ENCODE data around the gene MFF. TPM values are rescaled to one million over a fixed set of nuclear protein-coding genes. Genes with fewer than 3 reads are reported as not detected.

The MFF gene, protein sequence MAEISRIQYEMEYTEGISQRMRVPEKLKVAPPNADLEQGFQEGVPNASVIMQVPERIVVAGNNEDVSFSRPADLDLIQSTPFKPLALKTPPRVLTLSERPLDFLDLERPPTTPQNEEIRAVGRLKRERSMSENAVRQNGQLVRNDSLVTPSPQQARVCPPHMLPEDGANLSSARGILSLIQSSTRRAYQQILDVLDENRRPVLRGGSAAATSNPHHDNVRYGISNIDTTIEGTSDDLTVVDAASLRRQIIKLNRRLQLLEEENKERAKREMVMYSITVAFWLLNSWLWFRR
- total RNA-seq, result 61.3 and 110 TPM in 2 replicates

- peak; percentile 84 for DNase-seq (ENCODE audit: low read depth)
These were observed at the start of gene MFF for GRCh38 chr2:227324995-227325838. TSS of gene MFF (plus strand) at chr2:227325251. CDS start at chr2:227330666, 5,415 bp downstream.

GRCh38 chr2:227280895-227281294 is 44.2 kb upstream of the MFF start:
- DNase-seq (ENCODE audit: low read depth), result peak; percentile 6

DNA sequence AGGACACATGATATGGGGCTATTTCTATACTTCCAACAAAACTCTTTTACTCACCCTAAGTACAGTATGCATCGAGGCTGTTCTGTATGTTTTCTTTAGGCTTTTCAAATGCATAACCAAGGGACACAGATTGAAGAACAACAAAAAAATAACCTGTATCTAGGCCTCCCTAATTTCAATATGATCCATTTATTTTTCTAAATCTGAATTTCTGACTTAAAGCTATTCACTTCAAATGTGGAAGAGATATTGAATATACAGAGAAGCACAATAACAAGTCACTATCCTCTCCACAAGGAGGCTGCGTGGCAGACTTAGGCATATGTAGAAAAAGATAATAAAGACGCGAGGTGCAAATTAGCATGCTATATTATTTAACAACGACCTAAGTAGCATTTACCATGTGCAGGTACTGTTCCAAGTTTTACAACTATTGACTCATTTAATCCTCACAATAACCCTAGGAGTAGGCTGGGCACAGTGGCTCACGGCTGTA is 39.3 kb upstream of the MFF start:
- no peak for DNase-seq (ENCODE audit: low read depth)

DNA sequence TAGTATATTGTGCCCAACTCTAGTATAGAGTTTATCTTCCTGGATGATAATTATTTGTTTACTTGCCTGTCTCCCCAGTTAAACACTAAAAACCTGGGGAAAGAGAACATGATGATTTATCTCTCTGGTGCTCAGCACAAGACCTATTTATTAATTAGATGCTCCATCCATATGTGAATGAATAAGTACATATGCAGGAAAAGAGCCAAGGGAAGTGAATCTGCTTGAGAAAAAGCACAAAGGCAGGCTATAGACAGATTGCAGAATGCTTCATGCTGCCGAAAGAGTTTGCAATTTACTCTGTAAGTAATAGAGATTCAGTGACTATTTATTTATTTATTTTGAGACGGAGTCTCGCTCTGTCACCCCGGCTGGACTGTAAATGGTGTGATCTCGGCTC is 37.3 kb upstream of the MFF start:
- DNase-seq (ENCODE audit: low read depth), result no peak

GRCh38 chr2:227292314-227292713 is 32.7 kb upstream of the MFF start:
- DNase-seq (ENCODE audit: low read depth), result no peak

DNA sequence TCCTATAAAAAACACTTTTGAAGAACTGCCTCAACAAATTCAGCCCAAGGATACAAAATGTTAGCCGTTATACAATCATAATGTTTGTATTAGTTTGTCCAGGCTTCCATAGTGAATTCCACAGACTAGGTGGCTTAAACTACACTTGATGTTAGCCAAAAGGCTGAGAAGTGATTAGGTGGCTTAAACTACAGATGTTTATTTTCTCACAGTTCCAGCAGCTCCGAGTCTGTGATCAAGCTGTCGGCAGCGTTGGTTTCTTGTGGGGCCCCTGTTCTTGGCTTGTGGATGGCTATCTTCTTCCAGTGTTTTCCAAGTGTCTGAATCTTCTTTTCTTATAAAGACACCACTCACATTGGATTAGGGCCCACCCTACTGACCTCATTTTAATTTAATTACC is 31.5 kb upstream of the MFF start:
- DNase-seq (ENCODE audit: low read depth), result no peak

DNA sequence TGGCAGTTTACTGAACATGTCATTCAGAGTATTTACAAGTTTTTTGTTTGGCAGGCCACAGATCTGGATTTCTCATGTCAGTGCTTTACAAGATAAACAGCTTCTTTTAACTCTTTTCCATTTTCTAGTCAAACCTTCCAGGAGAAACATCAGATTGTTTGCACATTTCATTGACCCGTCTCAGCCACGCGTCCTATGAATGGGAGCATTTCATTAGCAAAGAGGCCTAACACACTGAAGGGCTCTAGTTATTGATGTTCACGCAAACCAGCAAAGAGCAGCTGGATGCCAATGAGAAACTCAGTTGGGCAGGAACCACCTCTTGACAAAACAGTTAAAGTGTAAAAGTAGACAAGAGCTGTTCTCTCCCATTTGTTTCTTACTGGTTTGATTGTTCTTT is 29.2 kb upstream of the MFF start:
- no peak for DNase-seq (ENCODE audit: low read depth)

DNA sequence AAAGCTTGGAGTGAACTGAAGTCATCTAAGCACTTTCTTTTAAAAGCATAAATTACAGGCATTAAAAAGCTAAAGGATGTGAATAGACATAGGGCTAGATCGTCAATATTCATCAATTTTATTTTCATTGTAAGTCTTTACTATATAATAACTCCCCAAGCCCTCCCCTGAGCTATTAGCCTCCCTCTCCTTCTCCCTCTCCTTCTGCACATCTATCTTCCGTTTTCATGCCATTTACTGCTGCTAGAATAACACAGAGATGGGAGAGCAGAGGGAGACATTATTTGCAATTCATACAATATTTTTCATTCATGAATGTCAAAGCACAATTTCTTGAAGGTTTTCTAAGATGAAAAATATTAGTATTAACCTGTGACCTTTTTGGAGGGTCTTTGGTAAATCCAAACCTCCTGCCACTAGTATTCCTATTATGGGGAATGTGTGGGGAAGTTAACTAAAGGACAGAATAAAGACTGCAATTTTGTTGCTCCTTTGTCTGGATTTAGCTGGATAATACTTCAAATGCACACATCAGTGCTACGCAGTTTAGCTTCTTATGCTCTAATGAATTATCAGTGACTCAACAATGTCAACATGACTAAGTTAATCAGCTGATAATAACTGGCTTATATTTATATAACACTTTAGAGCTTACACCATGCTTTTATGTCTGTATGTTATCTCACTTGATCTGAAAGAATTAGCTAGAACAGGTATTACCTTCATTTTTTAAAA is 28.2 kb upstream of the MFF start:
- DNase-seq (ENCODE audit: low read depth), result no peak

DNA sequence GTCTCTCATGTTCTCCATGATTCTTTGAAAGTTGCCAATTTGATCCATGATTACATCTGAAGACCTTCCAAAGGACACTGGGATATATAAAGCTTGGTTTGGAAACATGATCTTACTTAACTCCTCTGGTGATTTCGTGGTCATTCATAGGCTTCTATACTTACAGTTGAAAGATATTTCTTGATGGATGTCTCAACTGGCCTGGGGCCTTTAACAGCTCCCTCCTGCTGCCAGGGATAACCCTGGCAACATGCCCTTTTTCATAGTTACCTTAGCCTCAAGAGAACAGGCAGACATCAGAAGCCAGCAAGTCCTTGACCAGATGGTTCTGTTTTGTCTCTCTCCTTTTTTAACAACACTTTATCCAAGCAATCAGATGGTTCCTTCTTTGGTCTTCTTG is 23.5 kb upstream of the MFF start:
- DNase-seq (ENCODE audit: low read depth), result no peak

- no peak for DNase-seq (ENCODE audit: low read depth)
These were observed 16.3 kb upstream of the MFF start for GRCh38 chr2:227308784-227309183.

DNA sequence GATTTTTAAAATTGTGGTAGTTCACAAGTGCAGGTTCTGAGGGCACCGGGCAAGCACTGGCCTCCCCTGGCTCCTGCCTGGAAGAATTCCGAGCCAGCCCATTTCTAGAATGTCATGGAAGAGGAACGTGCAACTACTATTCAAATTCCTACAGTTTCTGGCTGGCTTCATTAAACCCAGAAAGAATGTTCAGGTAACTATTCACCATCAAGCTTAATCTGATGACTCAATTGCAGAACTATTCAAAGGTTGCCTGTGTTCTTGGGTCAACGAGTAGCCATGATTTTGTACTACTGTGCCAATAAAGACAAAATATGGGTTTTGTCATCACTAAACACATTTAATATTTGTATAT is 14.3 kb upstream of the MFF start:
- peak; percentile 94 for DNase-seq (ENCODE audit: low read depth)

DNA sequence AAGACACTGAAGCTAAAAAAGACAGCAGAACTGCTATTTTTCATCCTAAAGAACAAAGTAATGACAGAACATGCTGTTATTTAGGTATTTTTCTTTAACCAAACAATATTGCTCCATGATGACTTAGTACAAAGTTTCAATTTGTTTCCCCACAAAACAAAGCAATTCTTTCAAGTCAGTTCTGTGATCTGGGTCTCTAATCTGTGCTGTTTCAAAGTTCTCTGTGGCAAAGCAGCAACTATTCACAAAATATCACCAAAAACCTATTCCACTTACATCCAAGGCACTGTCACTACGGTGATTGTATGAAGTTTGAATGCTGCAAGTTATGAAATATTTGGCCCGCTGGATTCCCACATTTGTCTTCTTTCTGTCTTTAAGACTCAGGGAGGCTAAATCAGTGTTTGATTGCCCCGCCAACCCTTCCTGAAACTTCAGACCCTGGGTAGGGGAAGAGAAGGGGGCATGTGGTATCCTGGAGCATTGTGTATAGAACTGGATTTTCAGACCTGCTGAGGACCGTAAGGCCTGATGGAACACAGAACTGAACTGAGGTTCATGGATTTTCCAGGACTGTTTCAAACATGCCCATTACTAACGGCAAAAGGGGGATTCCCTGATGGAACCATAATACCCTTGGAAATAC is 13.1 kb upstream of the MFF start:
- no peak for DNase-seq (ENCODE audit: low read depth)

- no peak for DNase-seq (ENCODE audit: low read depth)
These were observed 12.5 kb upstream of the MFF start for GRCh38 chr2:227312579-227312978.

DNA sequence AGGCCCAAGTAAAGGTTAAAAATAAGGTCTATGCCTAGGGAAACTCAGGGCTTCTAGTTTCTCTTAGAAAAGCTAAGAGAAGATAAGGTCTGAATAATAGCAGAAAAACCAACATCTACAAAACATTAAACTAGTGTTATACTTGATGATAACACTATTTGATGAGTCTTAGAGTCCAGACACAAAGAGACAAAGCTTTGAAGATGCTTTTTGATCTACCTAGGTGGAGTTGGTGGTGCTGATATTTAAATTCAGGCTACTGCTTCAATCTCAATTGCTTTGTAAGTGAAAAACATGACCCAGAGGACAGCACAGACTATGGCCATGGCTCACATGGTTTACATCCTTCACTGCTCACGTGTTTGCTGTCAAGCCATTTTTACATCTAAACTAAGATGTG is 11.7 kb upstream of the MFF start:
- no peak for DNase-seq (ENCODE audit: low read depth)

DNA sequence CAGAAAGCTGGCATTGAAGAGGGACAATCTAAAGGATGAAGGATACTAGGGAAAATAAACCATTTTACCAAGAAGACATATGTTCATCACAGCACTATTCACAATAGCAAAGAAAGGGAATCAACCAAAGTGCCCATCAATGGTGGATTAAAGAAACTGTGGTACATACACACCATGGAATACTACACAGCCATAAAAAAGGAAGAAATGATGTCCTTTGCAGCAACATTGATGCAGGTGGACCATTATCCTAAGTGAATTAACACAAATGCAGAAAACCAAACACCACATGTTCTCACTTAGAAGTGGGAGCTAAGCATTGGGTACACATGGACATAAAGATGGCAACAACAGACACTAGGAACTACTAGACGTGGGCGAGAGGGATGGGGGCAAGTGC is 7.2 kb upstream of the MFF start:
- DNase-seq (ENCODE audit: low read depth), result no peak

DNA sequence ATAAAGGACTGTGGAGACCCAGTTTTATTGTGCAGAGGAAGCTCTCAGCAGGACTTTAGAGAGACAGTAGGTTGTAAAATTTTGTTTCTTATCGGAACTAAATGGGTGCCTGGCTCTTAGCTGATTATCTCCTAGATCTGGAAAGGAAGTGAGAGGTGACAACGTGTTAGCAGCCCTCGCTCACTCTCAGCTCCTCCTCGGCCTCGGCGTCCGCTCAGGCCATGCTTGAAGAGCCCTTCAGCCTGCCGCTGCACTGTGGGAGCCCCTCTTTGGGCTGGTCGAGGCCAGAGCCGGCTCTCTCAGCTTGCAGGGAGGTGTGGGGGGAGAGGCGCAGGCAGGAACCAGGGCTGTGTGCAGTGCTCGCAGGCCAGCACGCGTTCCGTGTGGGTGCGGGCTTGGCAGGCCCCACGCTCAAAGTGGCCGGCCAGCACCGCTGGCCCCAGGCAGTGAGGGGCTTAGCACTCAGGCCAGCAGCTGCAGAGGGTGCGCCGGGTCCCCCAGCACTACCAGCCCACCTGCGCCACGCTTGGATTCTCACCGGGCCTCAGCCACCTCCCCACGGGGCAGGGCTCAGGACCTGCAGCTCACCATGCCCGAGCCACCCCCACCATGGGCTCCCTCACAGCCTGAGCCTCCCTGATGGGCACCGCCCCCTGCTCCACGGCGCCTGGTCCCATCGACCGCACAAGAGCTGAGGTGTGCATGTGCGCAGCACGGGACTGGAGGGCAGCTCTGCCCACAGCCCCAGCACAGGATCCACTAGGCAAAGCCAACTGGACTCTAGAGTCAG is 4.6 kb upstream of the MFF start:
- no peak for DNase-seq (ENCODE audit: low read depth)

GRCh38 chr2:227322530-227323205 is 2.4 kb upstream of the MFF start:
- no peak for DNase-seq (ENCODE audit: low read depth)

- no peak for DNase-seq (ENCODE audit: low read depth)
These were observed 1.2 kb upstream of the MFF start for GRCh38 chr2:227323818-227324217.

- DNase-seq (ENCODE audit: low read depth), result peak; percentile 17
These were observed 433 bp upstream of the MFF start for GRCh38 chr2:227324642-227324994.

DNA sequence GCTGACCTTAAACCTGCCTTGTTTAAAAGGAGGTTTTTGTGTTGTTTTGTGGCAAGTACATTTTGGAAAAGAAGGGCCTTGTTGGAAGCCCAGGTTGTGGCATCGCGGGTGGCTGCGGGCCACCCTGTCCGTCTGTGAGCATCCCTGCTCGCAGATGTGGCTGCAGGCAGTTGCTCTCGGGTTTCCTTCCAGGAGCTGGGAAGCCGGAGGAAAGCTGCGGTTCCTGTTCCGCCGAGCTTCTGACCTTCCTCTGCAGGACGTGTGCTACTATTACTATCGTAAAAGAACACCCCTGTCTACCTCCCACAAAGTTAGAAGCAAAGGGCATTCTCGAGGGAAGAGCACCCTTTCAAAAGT is 766 bp downstream of the MFF start:
- peak; percentile 27 for DNase-seq (ENCODE audit: low read depth)

GRCh38 chr2:227326783-227327182 is 1.7 kb downstream of the MFF start:
- no peak for DNase-seq (ENCODE audit: low read depth)
